GM12864 (cell line): ENCODE results near the gene RERE.

Experiments
- DNase-seq: peaks from one replicate; pipeline ENCODE4 v3.0.0-alpha.2; 2011; ENCODE audit warnings: low read depth
- H3K4me3 ChIP-seq: 2 replicates; pipeline ENCODE4 v1.5.1; 2011; ENCODE audit warnings: mild to moderate bottlenecking, low read depth, low read length, control low read depth
- CTCF ChIP-seq: IDR thresholded peaks from 2 replicates; pipeline ENCODE4 v1.5.1; 2011; ENCODE audit warnings: low read depth, mild to moderate bottlenecking, moderate library complexity, low read length, control low read depth, inconsistent platforms; ENCODE audit errors: missing control alignments

The RERE gene

GRCh38 chr1:8368956-8369639, 448.3 kb downstream of the RERE start:
- no peak overlapping the region for H3K4me3 ChIP-seq
- TF ChIP-seq CTCF = no peak
- DNase-seq = no peak

GRCh38 chr1:8367571-8368194, 449.8 kb downstream of the RERE start:
- H3K4me3 ChIP-seq = no peak overlapping the region
- no peak for DNase-seq
- TF ChIP-seq CTCF = no peak

- no peak overlapping the region for H3K4me3 ChIP-seq
- TF ChIP-seq CTCF = no peak
- no peak for DNase-seq
Measured at GRCh38 chr1:8365661-8366362, 451.6 kb downstream of the RERE start.

- DNase-seq = no peak
- no peak for TF ChIP-seq CTCF
Measured at GRCh38 chr1:8364528-8365442, 452.7 kb downstream of the RERE start.

GRCh38 chr1:8363767-8364301, 453.6 kb downstream of the RERE start:
- no peak for DNase-seq
- TF ChIP-seq CTCF = no peak
- no peak overlapping the region for H3K4me3 ChIP-seq

More at GRCh38 chr1:8364528-8365442, 452.7 kb downstream of the RERE start:
- no peak overlapping the region for H3K4me3 ChIP-seq

DNA sequence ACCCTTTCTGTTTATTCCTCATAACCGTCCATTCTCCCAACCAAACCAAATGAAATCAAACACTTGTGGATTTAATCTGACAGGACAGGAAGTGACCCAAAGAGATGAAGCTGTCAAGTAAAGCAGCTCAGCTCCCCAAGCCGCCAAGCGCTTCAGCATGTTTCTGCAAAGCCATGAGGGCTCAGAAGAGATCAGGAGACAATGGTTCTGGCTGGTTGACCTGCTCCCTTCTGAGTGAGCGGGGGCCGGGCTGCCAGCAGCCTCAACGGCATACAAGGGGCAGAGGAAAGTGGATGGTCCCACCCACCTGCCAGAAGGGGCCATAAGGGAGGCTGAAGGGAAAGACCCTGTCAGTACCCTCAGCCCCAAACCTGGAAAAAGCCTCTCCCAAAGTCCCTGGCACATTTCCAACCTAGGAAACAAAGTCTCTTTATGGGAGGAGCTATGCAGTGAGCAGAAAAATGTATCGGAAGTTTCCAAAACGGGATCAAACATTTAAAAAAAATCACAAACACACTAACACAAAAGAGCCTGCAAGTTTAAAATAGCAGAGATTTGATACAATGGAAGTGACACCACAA, 454.2 kb downstream of the RERE start:
- DNase-seq = no peak
- H3K4me3 ChIP-seq = no peak overlapping the region
- no peak for TF ChIP-seq CTCF
